HG03175 (cell line): ENCODE data around the gene FAIM2.

Experiments
- ATAC-seq: cut with Tn5 transposase; IDR thresholded peaks from one replicate; pipeline ENCODE4 v1.9.1; 2021; ENCODE audit warnings: mild to moderate bottlenecking, moderate library complexity; ENCODE audit not compliant: unreplicated experiment

Gene FAIM2

DNA sequence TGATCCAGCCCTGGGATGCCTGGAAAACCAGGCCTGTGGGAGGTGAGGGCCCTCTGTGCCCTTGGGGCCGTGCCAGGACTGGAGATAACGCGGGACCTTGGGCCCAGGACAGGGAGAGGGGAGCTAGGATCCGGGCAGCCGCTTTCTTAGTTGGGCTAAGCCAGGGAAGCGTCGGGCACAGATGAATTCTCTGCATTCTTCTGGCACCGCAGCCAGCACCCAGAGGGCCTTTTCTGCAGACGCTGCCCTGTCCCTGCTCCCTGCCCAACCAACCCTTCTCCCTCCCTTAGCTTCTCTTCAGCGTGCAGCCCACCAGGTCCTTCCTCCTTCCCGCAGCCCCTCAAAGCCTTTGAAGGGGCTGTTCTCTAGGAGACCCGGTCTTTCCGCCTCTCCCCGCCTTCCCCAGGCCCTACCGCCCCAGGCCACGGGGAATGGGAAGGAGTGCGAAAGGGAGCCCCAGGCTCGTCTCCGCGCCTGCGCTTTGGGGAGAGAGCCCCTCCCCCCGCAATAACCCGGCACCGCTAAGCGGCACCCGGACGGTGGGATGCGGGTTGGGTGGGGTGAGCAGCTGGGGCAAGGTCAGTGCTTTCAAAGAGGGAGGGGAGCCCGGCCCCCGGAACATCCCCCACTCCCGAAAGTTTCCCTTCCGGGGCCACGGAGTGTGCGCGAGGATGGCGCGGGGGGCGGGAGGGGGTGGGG, 76.2 kb downstream of the FAIM2 start:
- ATAC-seq = no peak

DNA sequence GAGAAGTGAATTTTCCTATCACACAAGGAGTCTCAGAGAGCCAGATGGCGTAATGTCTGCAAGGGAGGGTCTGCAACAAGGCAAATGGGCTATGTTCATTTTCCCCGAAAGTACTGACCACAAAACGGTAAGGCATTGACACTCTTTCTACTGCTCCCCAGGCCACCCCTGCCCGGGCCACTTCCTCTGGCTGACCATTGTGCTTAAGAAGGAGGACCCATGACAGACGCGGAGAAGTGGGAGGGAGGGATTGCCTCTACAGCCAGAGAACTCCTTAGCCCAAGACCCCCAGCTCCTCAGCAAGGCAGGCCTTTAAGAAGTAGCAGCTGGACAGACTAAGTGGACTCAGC, 76.7 kb downstream of the FAIM2 start:
- no peak for ATAC-seq

GRCh38 chr12:49825971-49826421, 77.7 kb downstream of the FAIM2 start:
- no peak for ATAC-seq

DNA sequence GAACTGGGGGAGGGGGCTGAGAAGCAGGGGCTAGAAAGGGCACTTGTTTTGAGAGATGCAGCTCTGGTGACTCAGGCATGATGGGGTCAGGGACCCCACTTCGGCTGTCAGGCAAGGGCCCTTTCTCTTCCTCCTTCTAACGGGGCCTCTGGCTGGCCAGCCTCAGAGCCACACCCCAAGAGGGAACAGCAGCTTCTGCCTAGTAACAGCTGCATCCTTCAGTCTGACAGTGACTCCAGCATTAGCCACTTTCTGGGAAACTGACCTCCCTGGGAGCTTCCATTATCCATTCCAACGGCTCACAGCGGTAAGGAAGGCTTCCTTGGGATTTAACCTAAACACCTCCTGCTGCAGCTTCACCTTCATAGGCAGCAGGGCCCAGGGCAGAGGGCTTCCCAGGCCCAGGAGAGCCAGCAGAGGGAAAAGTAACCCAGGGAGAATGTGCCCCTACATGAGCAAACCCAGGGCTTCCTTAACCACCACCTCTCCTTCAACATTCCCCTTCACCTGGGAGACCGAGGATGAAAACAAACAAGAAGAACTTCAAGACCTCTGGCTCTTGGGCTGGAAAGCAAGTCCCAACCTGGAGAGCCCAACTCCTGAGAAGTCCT, 78.2 kb downstream of the FAIM2 start:
- ATAC-seq = no peak

GRCh38 chr12:49824895-49825294, 78.8 kb downstream of the FAIM2 start:
- no peak for ATAC-seq

- ATAC-seq = no peak
Observed at GRCh38 chr12:49824416-49824815, 79.3 kb downstream of the FAIM2 start.

- no peak for ATAC-seq
Observed at GRCh38 chr12:49823951-49824350, 79.7 kb downstream of the FAIM2 start.

DNA sequence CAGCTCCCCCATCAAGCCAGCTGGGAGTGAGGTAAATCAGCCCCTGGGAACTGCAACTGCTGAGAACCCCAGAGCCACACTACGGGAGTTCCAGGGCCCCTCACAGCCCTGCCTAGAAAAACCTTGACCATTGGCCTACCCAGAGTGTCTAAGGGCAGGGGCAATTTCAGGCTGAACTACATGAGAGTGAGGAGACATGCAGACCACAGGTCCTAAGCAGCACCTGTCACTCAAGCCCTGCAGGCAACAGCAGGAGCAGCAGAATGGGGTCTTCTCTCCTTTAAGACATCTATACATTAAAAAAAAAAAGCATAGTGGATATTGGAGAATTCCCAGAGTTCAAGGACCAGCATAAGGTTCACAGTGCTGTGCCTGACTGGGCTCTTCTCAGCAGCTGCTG, 80.3 kb downstream of the FAIM2 start:
- ATAC-seq = no peak

DNA sequence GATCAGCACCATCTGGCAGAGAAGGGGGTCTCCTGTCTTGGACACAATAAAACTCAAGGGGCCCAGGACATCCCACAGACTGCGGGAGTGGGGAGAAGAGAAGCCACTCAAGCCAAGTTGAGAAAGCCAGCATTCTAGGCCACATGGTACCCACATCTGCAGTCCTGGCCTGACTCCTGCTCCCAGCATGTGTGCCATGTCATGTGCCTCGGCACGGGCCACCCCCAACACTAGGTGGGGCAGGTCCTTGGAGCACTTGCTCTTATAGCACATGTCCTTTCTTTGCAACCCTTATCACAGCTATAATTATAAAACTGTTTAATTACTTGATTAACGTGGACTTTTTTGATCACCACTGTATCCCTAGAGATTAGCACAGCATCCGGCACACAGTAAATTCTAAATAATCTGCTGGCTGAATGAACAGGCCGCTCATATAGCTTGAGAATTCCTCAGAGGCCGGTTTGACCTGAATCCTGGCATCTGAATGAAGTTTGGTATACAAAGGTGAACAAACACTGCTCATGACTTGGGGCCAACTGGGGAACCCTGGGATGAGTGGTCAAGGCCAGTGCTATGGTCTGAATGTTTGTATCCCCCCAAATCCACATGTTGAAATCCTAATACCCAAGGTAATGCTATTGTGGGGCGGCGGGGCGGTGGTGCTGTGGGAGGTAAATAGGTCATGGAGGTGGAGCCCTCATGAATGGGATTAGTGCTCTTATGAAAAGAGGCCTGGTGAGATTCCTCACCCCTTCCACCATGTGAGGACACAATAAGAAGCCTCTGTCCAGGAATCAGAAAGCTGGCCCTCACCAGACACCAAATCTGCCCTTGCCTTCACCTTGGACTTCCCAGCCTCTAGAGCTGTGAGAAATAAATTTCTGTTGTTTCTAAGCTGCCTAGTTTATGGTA, 82.1 kb downstream of the FAIM2 start:
- ATAC-seq = no peak

- ATAC-seq = no peak
Observed at GRCh38 chr12:49819786-49820185, 83.9 kb downstream of the FAIM2 start.

GRCh38 chr12:49818241-49818895, 85.3 kb downstream of the FAIM2 start:
- no peak for ATAC-seq
